Liver (tissue), 9 donors: ENCODE data around the gene NBEA. TPM values are rescaled to one million over a fixed set of nuclear protein-coding genes. Genes with fewer than 3 reads are reported as not detected.

Experiments used
- DNase-seq: peaks from one replicate; pipeline ENCODE4 v3.0.0-alpha.2; 2017; ENCODE audit warnings: low spot score
- H3K27ac ChIP-seq, 2 donors: one replicate each; pipeline ENCODE4 v1.7.0; 2013; ENCODE audit warnings: inconsistent platforms in 2 of 2, low read length in 2 of 2, control low read depth in 1 of 2, low read depth in 1 of 2, mild to moderate bottlenecking in 1 of 2
- H3K27me3 ChIP-seq, 4 donors: one replicate each; pipeline versions ENCODE4 v1.6.1 to v1.7.0; 2013; ENCODE audit warnings: low read length in 3 of 4, inconsistent platforms in 1 of 4, mild to moderate bottlenecking in 1 of 4, moderate library complexity in 1 of 4; ENCODE audit not compliant: control insufficient read depth in 4 of 4, insufficient read depth in 4 of 4
- H3K36me3 ChIP-seq, 4 donors: one replicate each; pipeline versions ENCODE4 v1.6.1 to v1.7.0; 2013; ENCODE audit warnings: low read length in 3 of 4, mild to moderate bottlenecking in 3 of 4, low read depth in 1 of 4, moderate library complexity in 1 of 4; ENCODE audit not compliant: control insufficient read depth in 4 of 4, insufficient read depth in 3 of 4
- H3K4me1 ChIP-seq, 4 donors: one replicate each; pipeline versions ENCODE4 v1.6.1 to v1.7.0; 2013; ENCODE audit warnings: low read length in 3 of 4, mild to moderate bottlenecking in 3 of 4, moderate library complexity in 1 of 4; ENCODE audit not compliant: control insufficient read depth in 4 of 4, insufficient read depth in 4 of 4
- H3K4me3 ChIP-seq, 3 donors: one replicate each; pipeline versions ENCODE4 v1.6.1 to v1.7.0; 2013; ENCODE audit warnings: low read length in 3 of 3, control low read depth in 1 of 3, low read depth in 1 of 3, mild to moderate bottlenecking in 1 of 3
- H3K9ac ChIP-seq, 2 donors: one replicate each; pipeline ENCODE4 v1.7.0; 2013; ENCODE audit warnings: low read length in 2 of 2, mild to moderate bottlenecking in 2 of 2, moderate library complexity in 2 of 2, control low read depth in 1 of 2, low read depth in 1 of 2
- H3K9me3 ChIP-seq, 4 donors: one replicate each; pipeline versions ENCODE4 v1.6.1 to v1.7.0; 2013; ENCODE audit warnings: low read length in 3 of 4; ENCODE audit not compliant: control insufficient read depth in 4 of 4
- CTCF ChIP-seq: fragments of 150-350 bp; IDR thresholded peaks from 2 replicates; pipeline ENCODE4 v1.5.1; 2017; ENCODE audit warnings: improper control_type of control experiment, low read depth, low read length; ENCODE audit not compliant: missing input control
- EGR1 ChIP-seq, 2 donors: IDR thresholded peaks; 2 replicates each; pipeline ENCODE4 v1.6.1; 2016 to 2018; ENCODE audit warnings: antibody characterized with exemption in 2 of 2, low read depth in 2 of 2
- FOXA1 ChIP-seq: IDR thresholded peaks from 2 replicates; pipeline ENCODE4 v1.6.1; 2016; ENCODE audit warnings: antibody characterized with exemption
- FOXA2 ChIP-seq: IDR thresholded peaks from 2 replicates; pipeline ENCODE4 v1.6.1; 2016; ENCODE audit warnings: antibody characterized with exemption
- GABPA ChIP-seq, 2 donors: IDR thresholded peaks in 1 of 2; conservative IDR thresholded peaks in 1 of 2; 2 replicates each; pipeline ENCODE4 v1.6.1; 2016; ENCODE audit warnings: antibody characterized with exemption in 2 of 2, mild to moderate bottlenecking in 1 of 2, moderate library complexity in 1 of 2
- HNF4A ChIP-seq, 2 donors: conservative IDR thresholded peaks; 2 replicates each; pipeline ENCODE4 v1.6.1; 2016; ENCODE audit warnings: antibody characterized with exemption in 2 of 2, mild to moderate bottlenecking in 2 of 2
- HNF4G ChIP-seq: IDR thresholded peaks from 2 replicates; pipeline ENCODE4 v1.6.1; 2016; ENCODE audit warnings: antibody characterized with exemption
- JUND ChIP-seq, 2 donors: IDR thresholded peaks; 2 replicates each; pipeline ENCODE4 v1.6.1; 2016; ENCODE audit warnings: antibody characterized with exemption in 2 of 2
- MAX ChIP-seq: IDR thresholded peaks from 2 replicates; pipeline ENCODE4 v1.6.1; 2016; ENCODE audit warnings: antibody characterized with exemption
- NR2F2 ChIP-seq: IDR thresholded peaks from 2 replicates; pipeline ENCODE4 v1.6.1; 2016; ENCODE audit warnings: antibody characterized with exemption
- RAD21 ChIP-seq, 2 donors: IDR thresholded peaks; 2 replicates each; pipeline ENCODE4 v1.6.1; 2016; ENCODE audit warnings: antibody characterized with exemption in 2 of 2, mild to moderate bottlenecking in 2 of 2
- RXRA ChIP-seq, 2 donors: IDR thresholded peaks; 2 replicates each; pipeline ENCODE4 v1.6.1; 2017 to 2018; ENCODE audit warnings: antibody characterized with exemption in 2 of 2, mild to moderate bottlenecking in 1 of 2
- SP1 ChIP-seq: IDR thresholded peaks from 2 replicates; pipeline ENCODE4 v1.6.1; 2018; ENCODE audit warnings: antibody characterized with exemption, mild to moderate bottlenecking
- TAF1 ChIP-seq: conservative IDR thresholded peaks from 2 replicates; pipeline ENCODE4 v1.6.1; 2016; ENCODE audit warnings: antibody characterized with exemption, mild to moderate bottlenecking
- YY1 ChIP-seq: IDR thresholded peaks from 2 replicates; pipeline ENCODE4 v1.6.1; 2016; ENCODE audit warnings: antibody characterized with exemption, mild to moderate bottlenecking
- ZBTB33 ChIP-seq: IDR thresholded peaks from 2 replicates; pipeline ENCODE4 v1.6.1; 2016; ENCODE audit warnings: antibody characterized with exemption
- WGBS: extraction: QIAGEN DNeasy Blood & Tissue Kit; methylation state at CpG from one replicate; pipeline ENCODE4 v1.1.7; 2013; 5-methylcytosine and 5-hydroxymethylcytosine counted together
- polyA plus RNA-seq, 2 donors: library from polyadenylated mRNA; stranded (reverse) in 1 of 2; unstranded in 1 of 2; fragments of 200-250 nt in 1 of 2; fragments of >200 nt in 1 of 2; fragmentation: Nextera tagmentation in 1 of 2; extraction: Ambion mirVana in 1 of 2; gene quantifications; one replicate each; pipeline versions ENCODE4 v1.2.1 to v1.2.3, GENCODE V29; 2013 to 2015
- total RNA-seq, 2 donors: library from RNA; depleted of rRNA; stranded (reverse); fragments of >200 nt; gene quantifications; one replicate each; pipeline ENCODE4 v1.2.3, GENCODE V29; 2014
- TF ChIP-seq, protein P1 (sequence below): IDR thresholded peaks from 2 replicates; pipeline ENCODE4 v1.6.1; 2016; ENCODE audit warnings: antibody characterized with exemption, mild to moderate bottlenecking
- TF ChIP-seq, protein P2 (sequence below): IDR thresholded peaks from 2 replicates; pipeline ENCODE4 v1.6.1; 2016; ENCODE audit warnings: antibody characterized with exemption
- donor health status: healthy.
- donor health status: healthy.
- donor health status: healthy.
- donor health status: healthy.
- donor health status: healthy.

NBEA gene
- total and polyA plus RNA-seq, 4 donors = 0.24 to 3.5 (median 1.4) TPM

- Histone ChIP-seq H3K4me1 (no peaks in the 10 kb centered on the region), H3K9me3 (no peaks in the 10 kb centered on the region), H3K9ac (no peak overlapping the region), H3K27me3 (no peaks in the 10 kb centered on the region), H3K27ac (no peak overlapping the region), H3K4me3 (no peak overlapping the region), H3K36me3 (no peaks in the 10 kb centered on the region)
- DNase-seq = no peak
- WGBS = 76% methylated on average over 4 of the region's 4 CpGs
- TF ChIP-seq RAD21 (IDR thresholded peaks at IDR 0.05) (no peak), JUND (IDR thresholded peaks at IDR 0.05) (no peak), NR2F2 (no peak), EGR1 (IDR thresholded peaks at IDR 0.05; ENCODE audit: low read depth in 2 of 2) (no peak), FOXA1 (no peak), MAX (no peak), GABPA (IDR thresholded peaks at IDR 0.05 in 1 of 2, conservative IDR thresholded peaks at IDR 0.05 in 1 of 2) (no peak), SP1 (no peak), HNF4A (conservative IDR thresholded peaks at IDR 0.05) (no peak), YY1 (no peak), CTCF (no peak), RXRA (IDR thresholded peaks at IDR 0.05) (no peak), HNF4G (no peak), ZBTB33 (no peak)
- TF ChIP-seq, protein P1, sequence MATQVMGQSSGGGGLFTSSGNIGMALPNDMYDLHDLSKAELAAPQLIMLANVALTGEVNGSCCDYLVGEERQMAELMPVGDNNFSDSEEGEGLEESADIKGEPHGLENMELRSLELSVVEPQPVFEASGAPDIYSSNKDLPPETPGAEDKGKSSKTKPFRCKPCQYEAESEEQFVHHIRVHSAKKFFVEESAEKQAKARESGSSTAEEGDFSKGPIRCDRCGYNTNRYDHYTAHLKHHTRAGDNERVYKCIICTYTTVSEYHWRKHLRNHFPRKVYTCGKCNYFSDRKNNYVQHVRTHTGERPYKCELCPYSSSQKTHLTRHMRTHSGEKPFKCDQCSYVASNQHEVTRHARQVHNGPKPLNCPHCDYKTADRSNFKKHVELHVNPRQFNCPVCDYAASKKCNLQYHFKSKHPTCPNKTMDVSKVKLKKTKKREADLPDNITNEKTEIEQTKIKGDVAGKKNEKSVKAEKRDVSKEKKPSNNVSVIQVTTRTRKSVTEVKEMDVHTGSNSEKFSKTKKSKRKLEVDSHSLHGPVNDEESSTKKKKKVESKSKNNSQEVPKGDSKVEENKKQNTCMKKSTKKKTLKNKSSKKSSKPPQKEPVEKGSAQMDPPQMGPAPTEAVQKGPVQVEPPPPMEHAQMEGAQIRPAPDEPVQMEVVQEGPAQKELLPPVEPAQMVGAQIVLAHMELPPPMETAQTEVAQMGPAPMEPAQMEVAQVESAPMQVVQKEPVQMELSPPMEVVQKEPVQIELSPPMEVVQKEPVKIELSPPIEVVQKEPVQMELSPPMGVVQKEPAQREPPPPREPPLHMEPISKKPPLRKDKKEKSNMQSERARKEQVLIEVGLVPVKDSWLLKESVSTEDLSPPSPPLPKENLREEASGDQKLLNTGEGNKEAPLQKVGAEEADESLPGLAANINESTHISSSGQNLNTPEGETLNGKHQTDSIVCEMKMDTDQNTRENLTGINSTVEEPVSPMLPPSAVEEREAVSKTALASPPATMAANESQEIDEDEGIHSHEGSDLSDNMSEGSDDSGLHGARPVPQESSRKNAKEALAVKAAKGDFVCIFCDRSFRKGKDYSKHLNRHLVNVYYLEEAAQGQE = no peak
- TF ChIP-seq, protein P2, sequence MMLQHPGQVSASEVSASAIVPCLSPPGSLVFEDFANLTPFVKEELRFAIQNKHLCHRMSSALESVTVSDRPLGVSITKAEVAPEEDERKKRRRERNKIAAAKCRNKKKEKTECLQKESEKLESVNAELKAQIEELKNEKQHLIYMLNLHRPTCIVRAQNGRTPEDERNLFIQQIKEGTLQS = no peak
Observed at GRCh38 chr13:35092251-35092650, 150.2 kb downstream of the NBEA start.

GRCh38 chr13:35092751-35093150, 150.7 kb downstream of the NBEA start:
- Histone ChIP-seq H3K4me3 (no peak overlapping the region), H3K4me1 (no peaks in the 10 kb centered on the region), H3K9ac (no peak overlapping the region), H3K27ac (no peak overlapping the region), H3K27me3 (no peaks in the 10 kb centered on the region), H3K9me3 (no peaks in the 10 kb centered on the region), H3K36me3 (no peaks in the 10 kb centered on the region)
- 92% methylated on average over 2 of the region's 2 CpGs for WGBS
- no peak for DNase-seq
- no peak for TF ChIP-seq HNF4A (conservative IDR thresholded peaks at IDR 0.05)
- no peak for TF ChIP-seq FOXA1
- TF ChIP-seq RXRA (IDR thresholded peaks at IDR 0.05) = no peak
- TF ChIP-seq, protein P2 = no peak
- no peak for TF ChIP-seq MAX
- TF ChIP-seq FOXA2 = no peak
- no peak for TF ChIP-seq NR2F2
- no peak for TF ChIP-seq TAF1
- no peak for TF ChIP-seq RAD21 (IDR thresholded peaks at IDR 0.05)
- no peak for TF ChIP-seq CTCF
- no peak for TF ChIP-seq EGR1 (IDR thresholded peaks at IDR 0.05; ENCODE audit: low read depth in 2 of 2)
- TF ChIP-seq JUND (IDR thresholded peaks at IDR 0.05) = no peak
- TF ChIP-seq SP1 = no peak
